ENCODE data around the gene P2RY8. TPM values are rescaled to one million over a fixed set of nuclear protein-coding genes. Genes with fewer than 3 reads are reported as not detected.
A peak's percentile ranks its signal among the peaks of the same experiment; 100 is the strongest.

P2RY8 gene
- total and polyA plus RNA-seq, 4 donors: 0.51 to 8.3 (median 4.4) TPM

DNA sequence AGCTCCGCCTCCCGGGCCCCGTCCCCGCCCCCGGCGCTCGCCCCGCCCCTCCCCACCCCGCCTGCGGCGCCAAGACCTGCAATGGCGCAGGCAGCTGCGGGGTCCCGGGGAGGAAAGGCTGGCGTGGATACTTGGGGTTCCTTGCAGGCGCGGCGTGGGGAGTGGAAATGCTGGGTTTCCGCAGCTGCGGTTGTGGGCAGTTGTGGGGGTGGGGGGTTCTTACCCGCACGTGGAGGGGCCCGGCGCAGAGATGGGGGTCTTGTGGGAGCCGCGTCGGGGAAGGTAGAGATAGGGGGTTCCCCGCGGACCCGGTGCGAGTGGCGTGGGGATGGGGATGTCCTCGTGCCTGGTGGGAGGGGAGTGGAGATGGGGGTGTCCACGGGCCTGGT is 83.6 kb downstream of the P2RY8 start:
- H3K4me3 ChIP-seq: peak overlapping the region; percentile 56
- no peak for DNase-seq
- no peaks in the 10 kb centered on the region for H3K9me3 ChIP-seq (ENCODE audit: control insufficient read depth in 4 of 4, insufficient read depth in 3 of 4, low read length in 3 of 4)
- no peak for TF ChIP-seq CTCF (IDR thresholded peaks at IDR 0.05; ENCODE audit: control extremely low read depth, extremely low read depth)
- H3K9ac ChIP-seq (ENCODE audit: insufficient read depth in 1 of 2, low read length in 2 of 2): no peak overlapping the region
- H3K4me1 ChIP-seq (ENCODE audit: control insufficient read depth in 5 of 5, insufficient read depth in 5 of 5, low read length in 5 of 5): peaks cover 0 to 9% (median 0%) of the 10 kb centered on the region in 5 donors
- 0 to 1% methylated on average over 28 to 34 of the region's 34 CpGs for WGBS, 2 donors
- no peaks in the 10 kb centered on the region for H3K27me3 ChIP-seq (ENCODE audit: control insufficient read depth in 3 of 3, insufficient read depth in 3 of 3, low read length in 2 of 3)
- H3K27ac ChIP-seq (ENCODE audit: low read depth in 1 of 2, low read length in 1 of 2): peak overlapping the region; percentile 91 to 95
- no peak for ATAC-seq (ENCODE audit: insufficient read depth, low FRiP score)
- H3K36me3 ChIP-seq (ENCODE audit: control insufficient read depth in 4 of 4, insufficient read depth in 4 of 4, low read length in 4 of 4): no peaks in the 10 kb centered on the region

GRCh38 chrX:1452516-1453394 is 84.2 kb downstream of the P2RY8 start, which contains the start of gene ASMTL:
Gene ASMTL (minus strand): TSS chrX:1452909. CDS start chrX:1452840, 69 bp downstream.
- Histone ChIP-seq H3K9ac (ENCODE audit: insufficient read depth in 1 of 2, low read length in 2 of 2) (peak within 1 kb of the TSS; percentile 21 to 68), H3K27me3 (ENCODE audit: control insufficient read depth in 3 of 3, insufficient read depth in 3 of 3, low read length in 2 of 3) (no peaks in the 10 kb centered on the region), H3K9me3 (ENCODE audit: control insufficient read depth in 4 of 4, insufficient read depth in 3 of 4, low read length in 3 of 4) (peaks cover 0 to 3% (median 0%) of the 10 kb centered on the region in 4 donors), H3K27ac (ENCODE audit: low read depth in 1 of 2, low read length in 1 of 2) (peak within 1 kb of the TSS; percentile 91 to 95), H3K4me1 (ENCODE audit: control insufficient read depth in 5 of 5, insufficient read depth in 5 of 5, low read length in 5 of 5) (peaks cover 0 to 9% (median 0%) of the 10 kb centered on the region in 5 donors), H3K4me3 (peak within 1 kb of the TSS; percentile 76), H3K36me3 (ENCODE audit: control insufficient read depth in 4 of 4, insufficient read depth in 4 of 4, low read length in 4 of 4) (peaks cover 0 to 3% (median 0%) of the 10 kb centered on the region in 4 donors)
- 0% methylated on average over 74 to 76 of the region's 76 CpGs for WGBS, 2 donors
- peak; percentile 93 for ATAC-seq (ENCODE audit: insufficient read depth, low FRiP score)
- peak; percentile 99 to 100 (median 100) for DNase-seq
- no peak for TF ChIP-seq CTCF (IDR thresholded peaks at IDR 0.05; ENCODE audit: control extremely low read depth, extremely low read depth)

DNA sequence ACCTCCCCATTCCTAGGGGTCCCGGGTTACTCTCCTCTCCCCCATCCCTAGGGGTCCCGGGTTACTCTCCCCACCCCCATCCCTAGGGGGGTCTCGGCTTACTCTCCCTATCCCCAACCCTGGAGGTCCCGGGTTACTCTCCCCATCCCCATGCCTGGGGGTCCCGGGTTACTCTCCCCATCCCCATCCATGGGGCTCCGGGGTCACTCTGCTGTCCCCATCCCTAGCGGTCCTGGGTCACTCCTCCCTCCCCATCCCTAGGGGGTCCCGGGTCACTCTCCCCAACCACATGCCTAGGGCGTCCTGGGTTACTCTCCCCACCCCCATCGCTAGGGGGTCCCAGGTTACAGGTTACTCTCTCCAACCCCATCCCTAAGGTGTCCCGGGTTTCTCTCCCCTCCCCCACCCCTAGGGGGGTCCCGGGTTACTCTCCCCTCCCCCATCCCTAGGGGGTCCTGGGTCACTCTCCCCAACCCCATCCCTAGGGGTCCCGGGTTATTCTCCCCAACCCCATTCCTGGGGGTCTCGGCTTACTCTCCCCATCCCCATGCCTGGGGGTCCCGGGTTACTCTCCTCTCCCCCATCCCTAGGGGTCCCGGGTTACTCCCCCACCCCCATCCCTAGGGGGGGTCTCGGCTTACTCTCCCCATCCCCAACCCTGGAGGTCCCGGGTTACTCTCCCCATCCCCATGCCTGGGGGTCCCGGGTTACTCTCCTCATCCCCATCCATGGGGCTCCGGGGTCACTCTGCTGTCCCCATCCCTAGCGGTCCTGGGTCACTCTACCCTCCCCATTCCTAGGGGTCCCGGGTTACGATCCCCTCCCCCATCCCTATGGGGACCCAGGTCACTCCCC is 85.1 kb downstream of the P2RY8 start:
- Histone ChIP-seq H3K9me3 (ENCODE audit: control insufficient read depth in 4 of 4, insufficient read depth in 3 of 4, low read length in 3 of 4) (peaks cover 0 to 6% (median 5%) of the 10 kb centered on the region in 4 donors), H3K27ac (ENCODE audit: low read depth in 1 of 2, low read length in 1 of 2) (no peak overlapping the region), H3K4me3 (peak overlapping the region; percentile 76), H3K27me3 (ENCODE audit: control insufficient read depth in 3 of 3, insufficient read depth in 3 of 3, low read length in 2 of 3) (no peaks in the 10 kb centered on the region), H3K36me3 (ENCODE audit: control insufficient read depth in 4 of 4, insufficient read depth in 4 of 4, low read length in 4 of 4) (peaks cover 0 to 3% (median 0%) of the 10 kb centered on the region in 4 donors), H3K9ac (ENCODE audit: insufficient read depth in 1 of 2, low read length in 2 of 2) (peak overlapping the region; percentile 21 to 42), H3K4me1 (ENCODE audit: control insufficient read depth in 5 of 5, insufficient read depth in 5 of 5, low read length in 5 of 5) (peaks cover 0 to 9% (median 0%) of the 10 kb centered on the region in 5 donors)
- ATAC-seq (ENCODE audit: insufficient read depth, low FRiP score) (no peak), DNase-seq (no peak)
- no peak for TF ChIP-seq CTCF (IDR thresholded peaks at IDR 0.05; ENCODE audit: control extremely low read depth, extremely low read depth)
- WGBS, 2 donors: 25 to 31% methylated on average over 21 to 23 of the region's 23 CpGs
